Fibroblast of lung (primary cell): Measurements from ENCODE around the gene WBP11. TPM values are rescaled to one million over a fixed set of nuclear protein-coding genes. Genes with fewer than 3 reads are reported as not detected.

Source experiments
- DNase-seq, 2 donors: peaks; one replicate each; pipeline versions ENCODE4 v3.0.0 to v3.0.0-alpha.2; 2010; ENCODE audit warnings: low read depth in 2 of 2
- H2AFZ ChIP-seq: 2 replicates; pipeline ENCODE4 v1.5.1; 2012; ENCODE audit warnings: low read length, control low read depth, inconsistent platforms
- H3K27ac ChIP-seq: 2 replicates; pipeline ENCODE4 v1.5.1; 2011; ENCODE audit warnings: low read length, control low read depth; ENCODE audit not compliant: insufficient read depth
- H3K27me3 ChIP-seq: 2 replicates; pipeline ENCODE4 v1.5.1; 2011; ENCODE audit warnings: mild to moderate bottlenecking, low read length; ENCODE audit not compliant: control insufficient read depth, insufficient read depth
- H3K36me3 ChIP-seq: 2 replicates; pipeline ENCODE4 v1.5.1; 2011; ENCODE audit warnings: low read length; ENCODE audit not compliant: control insufficient read depth, insufficient read depth
- H3K4me1 ChIP-seq: 2 replicates; pipeline ENCODE4 v1.5.1; 2011; ENCODE audit warnings: low read length; ENCODE audit not compliant: control insufficient read depth, insufficient read depth; ENCODE audit errors: extremely low read depth
- H3K4me2 ChIP-seq: 2 replicates; pipeline ENCODE4 v1.5.1; 2011; ENCODE audit warnings: low read length, control low read depth; ENCODE audit not compliant: insufficient read depth; ENCODE audit errors: extremely low read depth
- H3K4me3 ChIP-seq, 4 experiments: fragments of 200-600 bp in 1 of 4; sonication (generic) in 1 of 4; replicated peaks in 1 of 4; 2 replicates each; pipeline ENCODE4 v1.5.1; 2011 to 2016; ENCODE audit warnings: low read length in 4 of 4, low read depth in 3 of 4, mild to moderate bottlenecking in 3 of 4, control low read depth in 2 of 4, inconsistent platforms in 1 of 4, mixed read lengths in 1 of 4; ENCODE audit not compliant: insufficient read depth in 1 of 4; ENCODE audit errors: control extremely low read depth in 1 of 4
- H3K79me2 ChIP-seq: 2 replicates; pipeline ENCODE4 v1.5.1; 2012; ENCODE audit warnings: mild to moderate bottlenecking, low read length, inconsistent platforms; ENCODE audit not compliant: control insufficient read depth, insufficient read depth
- H3K9ac ChIP-seq: 2 replicates; pipeline ENCODE4 v1.5.1; 2011; ENCODE audit warnings: mild to moderate bottlenecking, low read length, control low read depth; ENCODE audit not compliant: insufficient read depth
- H3K9me3 ChIP-seq: 2 replicates; pipeline ENCODE4 v1.5.1; 2012; ENCODE audit warnings: low read depth, low read length; ENCODE audit not compliant: control insufficient read depth, insufficient read depth
- H4K20me1 ChIP-seq: 2 replicates; pipeline ENCODE4 v1.5.1; 2011; ENCODE audit warnings: low read length; ENCODE audit not compliant: control insufficient read depth, insufficient read depth; ENCODE audit errors: extremely low read depth
- EZH2 ChIP-seq: IDR thresholded peaks from 2 replicates; pipeline ENCODE4 v1.5.1; 2012; ENCODE audit warnings: low read length, control low read depth, mild to moderate bottlenecking; ENCODE audit errors: missing control alignments
- polyA plus RNA-seq, 2 donors: library from polyadenylated mRNA; depleted of rRNA in 1 of 2; stranded (reverse) in 1 of 2; unstranded in 1 of 2; fragments of >200 nt; gene quantifications; 2 replicates each; pipeline ENCODE4 v1.2.1, GENCODE V29; 2011 to 2012; ENCODE audit warnings: missing spikeins in 1 of 2
- total RNA-seq: library from RNA; depleted of rRNA; stranded (reverse); fragments of >200 nt; gene quantifications from 2 replicates; pipeline ENCODE4 v1.2.1, GENCODE V29; 2014
- TF ChIP-seq, protein P1 (sequence below), 2 donors: IDR thresholded peaks in 1 of 2; conservative IDR thresholded peaks in 1 of 2; 1 replicate in 1 of 2; 2 replicates in 1 of 2; pipeline ENCODE4 v1.5.1; 2011 to 2012; ENCODE audit warnings: low read length in 2 of 2, control low read depth in 1 of 2, inconsistent platforms in 1 of 2, low read depth in 1 of 2, mild to moderate bottlenecking in 1 of 2

WBP11 gene
- total and polyA plus RNA-seq, 2 donors (not counting 1 experiment from before 2014, with no cell fraction given): 10.6 to 17.5 TPM

DNA sequence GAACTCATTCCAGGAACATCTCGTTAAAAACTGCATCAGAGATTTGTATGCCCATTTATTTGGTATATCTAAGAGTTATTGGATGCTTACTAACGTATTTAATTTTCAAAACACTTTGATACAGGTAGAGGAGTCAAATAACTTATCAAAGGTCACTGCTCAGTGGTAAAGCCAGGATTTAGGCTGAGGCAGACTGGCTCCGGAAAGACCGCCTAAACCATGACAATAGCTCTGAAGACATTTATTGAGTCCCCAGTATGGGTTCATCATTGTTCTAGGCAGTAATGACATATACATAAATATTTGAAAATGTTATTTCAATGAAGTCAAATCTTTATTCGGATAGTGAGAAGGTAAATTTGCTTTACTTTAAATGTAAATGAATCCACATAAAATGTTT lies 30.3 kb downstream of the WBP11 start:
- Histone ChIP-seq H3K36me3 (no peaks in the 10 kb centered on the region), H3K4me2 (no peak overlapping the region), H3K79me2 (peaks cover 25% of the 10 kb centered on the region), H3K9me3 (no peaks in the 10 kb centered on the region), H3K27ac (no peak overlapping the region), H3K4me3 (no peak overlapping the region), H2AFZ (no peak overlapping the region), H4K20me1 (no peaks in the 10 kb centered on the region), H3K9ac (no peak overlapping the region), H3K4me1 (peaks cover 9% of the 10 kb centered on the region), H3K27me3 (no peaks in the 10 kb centered on the region)
- TF ChIP-seq EZH2: no peak
- TF ChIP-seq, protein P1, sequence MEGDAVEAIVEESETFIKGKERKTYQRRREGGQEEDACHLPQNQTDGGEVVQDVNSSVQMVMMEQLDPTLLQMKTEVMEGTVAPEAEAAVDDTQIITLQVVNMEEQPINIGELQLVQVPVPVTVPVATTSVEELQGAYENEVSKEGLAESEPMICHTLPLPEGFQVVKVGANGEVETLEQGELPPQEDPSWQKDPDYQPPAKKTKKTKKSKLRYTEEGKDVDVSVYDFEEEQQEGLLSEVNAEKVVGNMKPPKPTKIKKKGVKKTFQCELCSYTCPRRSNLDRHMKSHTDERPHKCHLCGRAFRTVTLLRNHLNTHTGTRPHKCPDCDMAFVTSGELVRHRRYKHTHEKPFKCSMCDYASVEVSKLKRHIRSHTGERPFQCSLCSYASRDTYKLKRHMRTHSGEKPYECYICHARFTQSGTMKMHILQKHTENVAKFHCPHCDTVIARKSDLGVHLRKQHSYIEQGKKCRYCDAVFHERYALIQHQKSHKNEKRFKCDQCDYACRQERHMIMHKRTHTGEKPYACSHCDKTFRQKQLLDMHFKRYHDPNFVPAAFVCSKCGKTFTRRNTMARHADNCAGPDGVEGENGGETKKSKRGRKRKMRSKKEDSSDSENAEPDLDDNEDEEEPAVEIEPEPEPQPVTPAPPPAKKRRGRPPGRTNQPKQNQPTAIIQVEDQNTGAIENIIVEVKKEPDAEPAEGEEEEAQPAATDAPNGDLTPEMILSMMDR (conservative IDR thresholded peaks at IDR 0.05 in 1 of 2, IDR thresholded peaks at IDR 0.05 in 1 of 2; ENCODE audit: low read depth in 1 of 2, low read length in 2 of 2): no peak
- no peak for DNase-seq

DNA sequence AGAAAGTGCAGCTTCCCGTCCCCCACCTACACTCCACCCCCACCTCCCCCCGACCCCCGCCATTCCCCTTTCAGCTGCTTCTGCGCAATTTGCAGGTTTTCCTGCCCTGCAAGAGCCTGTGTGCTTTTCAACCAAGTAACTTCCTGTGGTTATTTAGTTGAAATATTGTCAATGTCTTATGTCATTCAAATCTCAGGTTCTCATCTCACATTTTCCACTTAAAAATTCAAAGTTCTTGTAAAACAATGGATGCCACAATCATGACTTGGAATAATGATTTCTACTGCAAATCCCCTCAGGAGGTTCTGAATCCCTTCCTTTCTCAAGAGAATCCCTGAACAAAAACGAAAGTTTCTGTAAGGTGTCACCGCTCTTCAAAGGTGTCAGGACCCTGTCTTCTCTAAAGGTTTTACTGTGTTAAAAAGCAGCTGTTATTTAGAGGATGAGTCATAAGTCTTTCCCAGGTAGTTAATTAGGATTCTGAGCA lies 31.6 kb downstream of the WBP11 start:
- H3K9ac ChIP-seq: no peak overlapping the region
- peaks cover 23% of the 10 kb centered on the region for H3K79me2 ChIP-seq
- H3K27me3 ChIP-seq: no peaks in the 10 kb centered on the region
- no peaks in the 10 kb centered on the region for H3K36me3 ChIP-seq
- no peaks in the 10 kb centered on the region for H4K20me1 ChIP-seq
- no peak overlapping the region for H3K4me2 ChIP-seq
- TF ChIP-seq, protein P1 (conservative IDR thresholded peaks at IDR 0.05 in 1 of 2, IDR thresholded peaks at IDR 0.05 in 1 of 2; ENCODE audit: low read depth in 1 of 2, low read length in 2 of 2): no peak
- TF ChIP-seq EZH2: no peak
- no peaks in the 10 kb centered on the region for H3K9me3 ChIP-seq
- no peak overlapping the region for H2AFZ ChIP-seq
- no peak for DNase-seq
- peaks cover 2% of the 10 kb centered on the region for H3K4me1 ChIP-seq
- no peak overlapping the region for H3K27ac ChIP-seq
- peak overlapping the region in 2 of 4 experiments; percentile 7 to 94 for H3K4me3 ChIP-seq

DNA sequence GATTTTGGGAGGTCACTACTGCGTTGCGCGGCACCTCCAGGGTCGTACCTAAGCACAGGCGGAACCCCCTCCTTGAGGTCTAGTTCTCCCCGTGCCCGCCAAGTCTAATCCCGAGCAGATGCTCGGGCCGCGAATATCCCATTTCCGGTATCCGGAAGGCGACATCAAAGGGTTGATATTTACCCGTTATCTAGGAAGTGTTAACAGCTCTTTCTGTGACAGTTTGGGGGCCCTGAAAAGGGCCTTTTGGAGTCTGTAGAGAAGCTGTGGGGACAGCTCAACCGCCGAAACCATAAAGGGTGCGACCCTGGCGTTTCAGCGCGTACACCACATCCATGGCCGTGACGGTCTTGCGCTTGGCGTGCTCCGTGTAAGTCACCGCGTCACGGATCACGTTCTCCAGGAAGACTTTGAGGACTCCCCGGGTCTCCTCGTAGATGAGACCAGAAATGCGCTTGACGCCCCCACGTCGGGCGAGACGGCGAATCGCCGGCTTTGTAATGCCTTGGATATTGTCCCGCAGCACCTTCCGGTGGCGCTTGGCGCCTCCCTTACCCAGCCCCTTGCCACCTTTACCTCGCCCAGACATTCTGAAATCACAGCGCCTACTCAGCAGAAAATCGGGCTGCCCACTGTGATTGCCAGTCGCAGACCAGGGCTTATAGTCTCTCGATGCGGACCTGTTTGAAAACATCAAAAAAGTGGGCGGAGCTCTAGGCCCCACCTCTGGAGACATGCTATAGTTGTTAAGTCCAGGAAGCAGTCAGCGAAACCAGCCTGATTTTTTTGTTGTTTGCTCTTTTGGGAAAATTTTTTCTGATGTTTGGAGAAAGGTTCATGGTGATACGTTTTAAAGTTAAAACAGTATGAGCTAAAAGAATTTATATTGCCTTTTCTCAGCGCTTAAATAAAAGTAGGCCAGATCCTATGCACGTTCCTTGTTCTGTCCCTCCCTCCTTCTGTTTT lies 32.5 kb downstream of the WBP11 start:
- Histone ChIP-seq H3K79me2 (peaks cover 17% of the 10 kb centered on the region), H4K20me1 (no peaks in the 10 kb centered on the region), H3K9me3 (no peaks in the 10 kb centered on the region), H3K36me3 (no peaks in the 10 kb centered on the region), H3K4me1 (no peaks in the 10 kb centered on the region), H3K27me3 (no peaks in the 10 kb centered on the region), H2AFZ (peak overlapping the region; percentile 87), H3K4me2 (peak overlapping the region; percentile 80), H3K9ac (peak overlapping the region; percentile 81), H3K4me3 (peak overlapping the region; percentile 87 to 96 (median 94)), H3K27ac (peak overlapping the region; percentile 97)
- TF ChIP-seq, protein P1 (conservative IDR thresholded peaks at IDR 0.05 in 1 of 2, IDR thresholded peaks at IDR 0.05 in 1 of 2; ENCODE audit: low read depth in 1 of 2, low read length in 2 of 2): no peak
- TF ChIP-seq EZH2: no peak
- DNase-seq: peak; percentile 89 to 97
